ENCODE results near the gene SETDB2.
A peak's percentile ranks its signal among the peaks of the same experiment; 100 is the strongest.
"Not testable (repeated sequence)": the region's sequence is repeated elsewhere in the genome, so short reads cannot be mapped to it uniquely, and the experiment has no call there.

SETDB2 gene

GRCh38 chr13:49481788-49482187, 37.7 kb downstream of the SETDB2 start:
- Histone ChIP-seq H3K27me3 (ENCODE audit: control insufficient read depth in 1 of 2, insufficient read depth in 2 of 2, low read length in 2 of 2) (no peaks in the 10 kb centered on the region), H3K9me3 (ENCODE audit: low read length) (no peaks in the 10 kb centered on the region), H3K9ac (ENCODE audit: low read length) (no peak overlapping the region), H3K4me1 (ENCODE audit: insufficient read depth, low read length) (no peaks in the 10 kb centered on the region), H3K27ac (ENCODE audit: low read depth, low read length) (no peak overlapping the region), H3K36me3 (ENCODE audit: insufficient read depth, low read length) (peaks cover 35% of the 10 kb centered on the region), H3K4me3 (ENCODE audit: low read depth in 1 of 2, low read length in 2 of 2) (no peak overlapping the region)

GRCh38 chr13:49488563-49488962, 44.5 kb downstream of the SETDB2 start:
- H3K9me3 ChIP-seq (ENCODE audit: low read length): no peaks in the 10 kb centered on the region
- H3K27me3 ChIP-seq (ENCODE audit: control insufficient read depth in 1 of 2, insufficient read depth in 2 of 2, low read length in 2 of 2): no peaks in the 10 kb centered on the region
- peaks cover 13% of the 10 kb centered on the region for H3K36me3 ChIP-seq (ENCODE audit: insufficient read depth, low read length)
- no peaks in the 10 kb centered on the region for H3K4me1 ChIP-seq (ENCODE audit: insufficient read depth, low read length)
- no peak overlapping the region for H3K4me3 ChIP-seq (ENCODE audit: low read depth in 1 of 2, low read length in 2 of 2)
- H3K9ac ChIP-seq (ENCODE audit: low read length): no peak overlapping the region
- no peak overlapping the region for H3K27ac ChIP-seq (ENCODE audit: low read depth, low read length)

- Histone ChIP-seq H3K27me3 (ENCODE audit: control insufficient read depth in 1 of 2, insufficient read depth in 2 of 2, low read length in 2 of 2) (no peaks in the 10 kb centered on the region), H3K36me3 (ENCODE audit: insufficient read depth, low read length) (no peaks in the 10 kb centered on the region), H3K27ac (ENCODE audit: low read depth, low read length) (no peak overlapping the region), H3K4me1 (ENCODE audit: insufficient read depth, low read length) (no peaks in the 10 kb centered on the region), H3K9me3 (ENCODE audit: low read length) (no peaks in the 10 kb centered on the region), H3K4me3 (ENCODE audit: low read depth in 1 of 2, low read length in 2 of 2) (peak overlapping the region; percentile 66 to 79), H3K9ac (ENCODE audit: low read length) (no peak overlapping the region)
Measured at GRCh38 chr13:49494645-49495044, 50.6 kb downstream of the SETDB2 start.

GRCh38 chr13:49495783-49496762, 52.0 kb downstream of the SETDB2 start, which contains the start of gene PHF11:
Gene PHF11, plus strand, starts transcription at chr13:49495953. Its CDS starts 49 bp downstream, at chr13:49496002.
- Histone ChIP-seq H3K27ac (ENCODE audit: low read depth, low read length) (peak within 1 kb of the TSS; percentile 93), H3K27me3 (ENCODE audit: control insufficient read depth in 1 of 2, insufficient read depth in 2 of 2, low read length in 2 of 2) (no peaks in the 10 kb centered on the region), H3K36me3 (ENCODE audit: insufficient read depth, low read length) (no peaks in the 10 kb centered on the region), H3K9me3 (ENCODE audit: low read length) (no peaks in the 10 kb centered on the region), H3K9ac (ENCODE audit: low read length) (peak within 1 kb of the TSS; percentile 65), H3K4me3 (ENCODE audit: low read depth in 1 of 2, low read length in 2 of 2) (peak within 1 kb of the TSS; percentile 66 to 79), H3K4me1 (ENCODE audit: insufficient read depth, low read length) (no peaks in the 10 kb centered on the region)

- H3K9ac ChIP-seq (ENCODE audit: low read length); H3K27ac ChIP-seq (ENCODE audit: low read depth, low read length); H3K4me3 ChIP-seq (ENCODE audit: low read depth in 1 of 2, low read length in 2 of 2): not testable (repeated sequence)
Measured at GRCh38 chr13:49496837-49497236, 52.8 kb downstream of the SETDB2 start.

GRCh38 chr13:49497272-49497671, 53.2 kb downstream of the SETDB2 start:
- no peak overlapping the region for H3K4me3 ChIP-seq (ENCODE audit: low read depth in 1 of 2, low read length in 2 of 2)
- H3K27ac ChIP-seq (ENCODE audit: low read depth, low read length): no peak overlapping the region

More at GRCh38 chr13:49496837-49497236, 52.8 kb downstream of the SETDB2 start:
- H3K4me1 ChIP-seq (ENCODE audit: insufficient read depth, low read length); H3K9me3 ChIP-seq (ENCODE audit: low read length); H3K36me3 ChIP-seq (ENCODE audit: insufficient read depth, low read length); H3K27me3 ChIP-seq (ENCODE audit: control insufficient read depth in 1 of 2, insufficient read depth in 2 of 2, low read length in 2 of 2): not testable (repeated sequence)

GRCh38 chr13:49498206-49498605, 54.1 kb downstream of the SETDB2 start:
- H3K4me1 ChIP-seq (ENCODE audit: insufficient read depth, low read length): no peaks in the 10 kb centered on the region

More at GRCh38 chr13:49497272-49497671, 53.2 kb downstream of the SETDB2 start:
- no peaks in the 10 kb centered on the region for H3K4me1 ChIP-seq (ENCODE audit: insufficient read depth, low read length)
- no peaks in the 10 kb centered on the region for H3K9me3 ChIP-seq (ENCODE audit: low read length)
- H3K27me3 ChIP-seq (ENCODE audit: control insufficient read depth in 1 of 2, insufficient read depth in 2 of 2, low read length in 2 of 2): no peaks in the 10 kb centered on the region
- H3K9ac ChIP-seq (ENCODE audit: low read length): no peak overlapping the region
- no peaks in the 10 kb centered on the region for H3K36me3 ChIP-seq (ENCODE audit: insufficient read depth, low read length)

GRCh38 chr13:49499889-49500660, 56.0 kb downstream of the SETDB2 start:
- Histone ChIP-seq H3K27ac (ENCODE audit: low read depth, low read length) (no peak overlapping the region), H3K4me3 (ENCODE audit: low read depth in 1 of 2, low read length in 2 of 2) (no peak overlapping the region), H3K27me3 (ENCODE audit: control insufficient read depth in 1 of 2, insufficient read depth in 2 of 2, low read length in 2 of 2) (no peaks in the 10 kb centered on the region), H3K36me3 (ENCODE audit: insufficient read depth, low read length) (no peaks in the 10 kb centered on the region), H3K4me1 (ENCODE audit: insufficient read depth, low read length) (no peaks in the 10 kb centered on the region), H3K9me3 (ENCODE audit: low read length) (no peaks in the 10 kb centered on the region), H3K9ac (ENCODE audit: low read length) (no peak overlapping the region)

More at GRCh38 chr13:49498206-49498605, 54.1 kb downstream of the SETDB2 start:
- Histone ChIP-seq H3K27me3 (ENCODE audit: control insufficient read depth in 1 of 2, insufficient read depth in 2 of 2, low read length in 2 of 2) (no peaks in the 10 kb centered on the region), H3K27ac (ENCODE audit: low read depth, low read length) (no peak overlapping the region), H3K4me3 (ENCODE audit: low read depth in 1 of 2, low read length in 2 of 2) (no peak overlapping the region), H3K9ac (ENCODE audit: low read length) (no peak overlapping the region), H3K9me3 (ENCODE audit: low read length) (no peaks in the 10 kb centered on the region), H3K36me3 (ENCODE audit: insufficient read depth, low read length) (no peaks in the 10 kb centered on the region)

- no peaks in the 10 kb centered on the region for H3K4me1 ChIP-seq (ENCODE audit: insufficient read depth, low read length)
- no peaks in the 10 kb centered on the region for H3K27me3 ChIP-seq (ENCODE audit: control insufficient read depth in 1 of 2, insufficient read depth in 2 of 2, low read length in 2 of 2)
- H3K36me3 ChIP-seq (ENCODE audit: insufficient read depth, low read length): no peaks in the 10 kb centered on the region
- no peaks in the 10 kb centered on the region for H3K9me3 ChIP-seq (ENCODE audit: low read length)
- no peak overlapping the region for H3K9ac ChIP-seq (ENCODE audit: low read length)
- no peak overlapping the region for H3K4me3 ChIP-seq (ENCODE audit: low read depth in 1 of 2, low read length in 2 of 2)
- no peak overlapping the region for H3K27ac ChIP-seq (ENCODE audit: low read depth, low read length)
Measured at GRCh38 chr13:49502954-49503353, 58.9 kb downstream of the SETDB2 start.

- Histone ChIP-seq H3K9ac (ENCODE audit: low read length) (no peak overlapping the region), H3K4me1 (ENCODE audit: insufficient read depth, low read length) (no peaks in the 10 kb centered on the region), H3K9me3 (ENCODE audit: low read length) (no peaks in the 10 kb centered on the region), H3K27ac (ENCODE audit: low read depth, low read length) (no peak overlapping the region), H3K4me3 (ENCODE audit: low read depth in 1 of 2, low read length in 2 of 2) (no peak overlapping the region), H3K27me3 (ENCODE audit: control insufficient read depth in 1 of 2, insufficient read depth in 2 of 2, low read length in 2 of 2) (no peaks in the 10 kb centered on the region), H3K36me3 (ENCODE audit: insufficient read depth, low read length) (no peaks in the 10 kb centered on the region)
Measured at GRCh38 chr13:49503951-49504350, 59.9 kb downstream of the SETDB2 start.

GRCh38 chr13:49512578-49512977, 68.5 kb downstream of the SETDB2 start:
- H3K27me3 ChIP-seq (ENCODE audit: control insufficient read depth in 1 of 2, insufficient read depth in 2 of 2, low read length in 2 of 2): no peaks in the 10 kb centered on the region
- H3K36me3 ChIP-seq (ENCODE audit: insufficient read depth, low read length): peaks cover 46% of the 10 kb centered on the region
- H3K9me3 ChIP-seq (ENCODE audit: low read length): no peaks in the 10 kb centered on the region

More at GRCh38 chr13:49512578-49512977, 68.5 kb downstream of the SETDB2 start:
- Histone ChIP-seq H3K27ac (ENCODE audit: low read depth, low read length) (no peak overlapping the region), H3K4me1 (ENCODE audit: insufficient read depth, low read length) (no peaks in the 10 kb centered on the region), H3K4me3 (ENCODE audit: low read depth in 1 of 2, low read length in 2 of 2) (no peak overlapping the region), H3K9ac (ENCODE audit: low read length) (no peak overlapping the region)
